ENCODE data around the gene TUBA4B.
A peak's percentile ranks its signal among the peaks of the same experiment; 100 is the strongest.
"Not testable (repeated sequence)": the region's sequence is repeated elsewhere in the genome, so short reads cannot be mapped to it uniquely, and the experiment has no call there.

Gene TUBA4B

DNA sequence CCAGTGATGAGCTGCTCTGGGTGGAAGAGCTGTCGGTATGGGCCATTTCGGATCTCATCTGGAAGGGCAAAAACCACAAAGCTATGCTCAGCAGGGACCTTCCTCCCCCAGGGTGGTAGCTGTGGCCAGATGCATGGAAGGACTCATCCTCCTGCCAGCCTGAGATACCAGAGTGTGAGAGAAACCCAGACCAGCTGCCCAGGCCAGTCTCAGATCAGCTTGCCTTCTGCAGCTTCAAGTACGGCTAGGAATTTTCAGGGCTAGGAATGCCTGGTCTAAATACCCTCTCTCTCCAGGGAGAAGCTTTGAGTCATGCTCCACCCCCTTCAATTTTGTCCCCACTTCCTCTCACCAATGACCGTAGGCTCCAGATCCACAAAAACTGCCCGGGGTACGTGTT lies 1.4 kb upstream of the TUBA4B start:
- TF ChIP-seq, protein P1, sequence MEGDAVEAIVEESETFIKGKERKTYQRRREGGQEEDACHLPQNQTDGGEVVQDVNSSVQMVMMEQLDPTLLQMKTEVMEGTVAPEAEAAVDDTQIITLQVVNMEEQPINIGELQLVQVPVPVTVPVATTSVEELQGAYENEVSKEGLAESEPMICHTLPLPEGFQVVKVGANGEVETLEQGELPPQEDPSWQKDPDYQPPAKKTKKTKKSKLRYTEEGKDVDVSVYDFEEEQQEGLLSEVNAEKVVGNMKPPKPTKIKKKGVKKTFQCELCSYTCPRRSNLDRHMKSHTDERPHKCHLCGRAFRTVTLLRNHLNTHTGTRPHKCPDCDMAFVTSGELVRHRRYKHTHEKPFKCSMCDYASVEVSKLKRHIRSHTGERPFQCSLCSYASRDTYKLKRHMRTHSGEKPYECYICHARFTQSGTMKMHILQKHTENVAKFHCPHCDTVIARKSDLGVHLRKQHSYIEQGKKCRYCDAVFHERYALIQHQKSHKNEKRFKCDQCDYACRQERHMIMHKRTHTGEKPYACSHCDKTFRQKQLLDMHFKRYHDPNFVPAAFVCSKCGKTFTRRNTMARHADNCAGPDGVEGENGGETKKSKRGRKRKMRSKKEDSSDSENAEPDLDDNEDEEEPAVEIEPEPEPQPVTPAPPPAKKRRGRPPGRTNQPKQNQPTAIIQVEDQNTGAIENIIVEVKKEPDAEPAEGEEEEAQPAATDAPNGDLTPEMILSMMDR (IDR thresholded peaks at IDR 0.05; ENCODE audit: low read depth, low read length), result no peak
- no peaks in the 10 kb centered on the region for H3K9me3 ChIP-seq
- DNase-seq, result no peak
- peaks cover 15% of the 10 kb centered on the region for H3K4me1 ChIP-seq
- H3K4me3 ChIP-seq (ENCODE audit: low read depth, low read length), result no peak overlapping the region
- no peaks in the 10 kb centered on the region for H3K36me3 ChIP-seq
- peaks cover 48% of the 10 kb centered on the region for H3K27me3 ChIP-seq

DNA sequence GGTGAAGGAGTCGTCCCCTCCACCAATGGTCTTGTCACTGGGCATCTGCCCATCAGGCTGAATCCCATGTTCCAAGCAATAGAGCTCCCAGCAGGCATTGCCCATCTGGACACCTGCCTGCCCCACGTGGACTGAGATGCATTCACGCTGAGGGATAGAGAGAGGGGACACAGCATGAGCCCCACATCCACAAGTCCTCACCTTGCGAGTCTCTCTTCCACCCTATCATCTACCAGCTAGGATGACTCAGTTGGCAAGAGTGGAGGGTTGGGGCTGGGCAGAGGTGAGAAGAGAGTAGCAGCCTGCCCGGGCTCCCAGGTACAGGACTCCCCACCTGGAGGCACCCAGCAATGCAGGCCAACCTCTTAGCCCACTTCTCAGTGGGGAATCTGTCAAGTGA lies 959 bp upstream of the TUBA4B start:
- Histone ChIP-seq H3K36me3 (no peaks in the 10 kb centered on the region), H3K9me3 (no peaks in the 10 kb centered on the region), H3K27me3 (peaks cover 48% of the 10 kb centered on the region), H3K4me1 (peaks cover 15% of the 10 kb centered on the region), H3K4me3 (ENCODE audit: low read depth, low read length) (no peak overlapping the region)
- TF ChIP-seq, protein P1 (IDR thresholded peaks at IDR 0.05; ENCODE audit: low read depth, low read length), result no peak
- no peak for DNase-seq

DNA sequence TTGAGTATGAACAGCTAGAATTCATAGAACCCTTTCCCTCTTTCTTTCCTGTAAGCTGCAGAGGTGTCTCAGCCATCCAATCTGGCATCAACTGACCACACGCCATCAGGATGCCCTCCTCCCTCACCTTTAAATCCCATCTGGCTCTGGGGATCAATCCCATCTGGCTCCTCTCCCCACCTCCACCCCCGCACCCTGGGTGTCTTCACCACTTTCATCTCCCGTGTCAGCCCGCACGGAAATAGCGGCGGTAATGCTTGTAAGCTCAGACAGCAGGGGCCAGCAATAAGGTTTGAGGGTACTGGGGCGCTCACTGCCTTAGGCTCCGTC lies 508 bp upstream of the TUBA4B start:
- Histone ChIP-seq H3K27me3 (peaks cover 48% of the 10 kb centered on the region), H3K4me3 (ENCODE audit: low read depth, low read length) (peak overlapping the region; percentile 60; the same call in 1 of the 2 replicates), H3K4me1 (peaks cover 15% of the 10 kb centered on the region), H3K36me3 (no peaks in the 10 kb centered on the region), H3K9me3 (no peaks in the 10 kb centered on the region)
- TF ChIP-seq, protein P1 (IDR thresholded peaks at IDR 0.05; ENCODE audit: low read depth, low read length), result no peak
- DNase-seq, result no peak

DNA sequence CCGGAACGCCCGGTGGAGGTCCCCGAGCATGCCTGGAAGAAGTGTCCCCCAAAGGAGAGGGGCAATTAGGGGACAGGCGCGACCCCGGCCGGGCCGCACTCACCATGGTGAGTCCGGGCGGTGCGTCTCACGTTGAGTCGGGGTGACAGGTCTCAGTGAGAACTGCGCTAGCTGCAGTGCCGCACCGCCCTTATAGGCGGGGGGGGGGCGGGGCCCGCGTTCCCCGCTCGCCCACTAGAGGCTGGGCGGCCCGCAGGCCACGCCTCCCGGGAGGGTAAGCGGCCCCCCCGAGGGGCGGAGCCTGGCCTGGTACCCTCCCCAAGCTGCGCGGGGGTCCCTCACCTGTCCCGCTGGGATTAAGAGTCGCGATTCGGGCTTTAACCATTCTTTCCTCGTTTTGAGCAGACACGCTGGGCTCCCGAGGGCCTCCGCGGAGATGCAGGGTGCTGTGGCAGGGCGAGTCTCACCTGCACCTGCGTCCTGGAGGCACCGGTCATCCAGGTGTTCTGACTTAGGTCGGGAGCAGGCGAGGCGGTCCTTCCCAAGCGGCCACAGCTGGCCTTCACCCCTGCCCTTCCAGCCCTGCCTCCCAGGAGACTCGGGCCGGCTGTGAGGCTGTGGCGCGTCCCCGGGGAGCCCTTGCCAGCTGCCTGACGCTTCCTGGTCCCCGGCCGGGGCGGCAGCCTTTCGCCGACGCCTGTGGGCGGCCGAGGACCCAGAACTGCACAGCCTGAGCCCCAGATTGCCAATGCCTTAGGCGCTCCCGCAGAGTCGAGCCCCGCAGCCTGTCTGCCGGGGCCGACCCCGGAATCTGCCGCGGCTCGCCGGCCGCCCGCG lies 928 bp downstream of the TUBA4B start, which contains the start of gene TUBA4A:
TSS of gene TUBA4A (minus strand) at position 166 of the 837 bp plus-strand sequence. CDS start at position 106, 60 bp downstream.
- DNase-seq, result peak; percentile 77
- TF ChIP-seq, protein P1 (IDR thresholded peaks at IDR 0.05; ENCODE audit: low read depth, low read length), result no peak
- Histone ChIP-seq H3K36me3 (no peaks in the 10 kb centered on the region), H3K4me3 (ENCODE audit: low read depth, low read length) (peak within 1 kb of the TSS; percentile 60), H3K27me3 (peaks cover 48% of the 10 kb centered on the region), H3K4me1 (peaks cover 14% of the 10 kb centered on the region), H3K9me3 (no peaks in the 10 kb centered on the region)

DNA sequence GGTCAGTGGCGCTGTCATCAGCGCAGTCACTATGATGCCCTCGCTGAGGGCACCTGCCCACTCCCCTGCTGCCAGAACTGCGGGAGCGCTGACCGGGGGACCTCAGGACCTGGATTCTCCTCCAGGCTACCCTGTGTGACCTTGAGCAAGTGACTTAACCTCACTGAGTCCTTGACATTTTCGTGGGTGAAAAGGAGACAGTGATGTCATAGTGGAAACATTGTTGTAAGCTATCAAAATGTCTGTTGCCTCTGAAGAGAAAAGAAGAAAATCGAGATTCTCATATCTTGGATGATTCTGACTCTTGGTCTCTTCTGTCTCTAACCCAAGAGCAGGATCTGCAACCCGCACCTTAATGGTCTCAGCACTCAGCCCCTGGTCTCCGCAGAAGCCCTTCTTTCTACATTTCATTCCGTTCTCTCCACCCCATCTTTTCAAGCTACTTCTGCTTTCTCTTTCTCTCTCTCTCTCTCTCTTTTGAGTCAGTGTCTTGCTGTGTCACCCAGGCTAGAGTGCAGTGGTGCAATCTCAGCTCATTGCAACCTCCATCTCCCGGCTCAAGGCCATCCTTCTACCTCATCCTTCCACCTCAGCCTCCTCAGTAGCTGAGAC lies 1.7 kb downstream of the TUBA4B start:
- Histone ChIP-seq H3K36me3 (no peaks in the 10 kb centered on the region), H3K27me3 (peaks cover 48% of the 10 kb centered on the region)
- TF ChIP-seq, protein P1 (IDR thresholded peaks at IDR 0.05; ENCODE audit: low read depth, low read length), result no peak

DNA sequence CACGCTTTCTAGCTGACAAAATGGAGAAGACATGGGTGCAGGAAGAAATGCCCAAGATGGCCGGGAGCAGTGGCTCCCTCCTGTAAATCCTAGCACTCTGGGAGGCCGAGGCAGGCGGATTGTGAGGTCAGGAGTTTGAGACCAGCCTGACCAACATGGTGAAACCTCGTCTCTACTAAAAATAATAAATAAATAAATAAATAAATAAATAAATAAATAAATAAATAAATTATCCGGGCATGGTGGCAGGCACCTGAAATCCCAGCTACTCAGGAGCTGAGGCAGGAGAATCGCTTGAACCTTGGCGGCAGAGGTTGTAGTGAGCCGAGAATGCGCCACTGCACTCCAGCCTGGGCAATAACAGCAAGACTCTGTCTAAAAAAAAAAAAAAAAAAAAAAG lies 5.9 kb downstream of the TUBA4B start:
- peaks cover 26% of the 10 kb centered on the region for H3K27me3 ChIP-seq
- H3K4me3 ChIP-seq (ENCODE audit: low read depth, low read length); H3K36me3 ChIP-seq: not testable (repeated sequence)

More for the DNA sequence above, 1.7 kb downstream of the TUBA4B start:
- Histone ChIP-seq H3K4me3 (ENCODE audit: low read depth, low read length) (peak overlapping the region; percentile 60), H3K4me1 (peaks cover 6% of the 10 kb centered on the region), H3K9me3 (no peaks in the 10 kb centered on the region)
- DNase-seq, result no peak

More for the DNA sequence above, 5.9 kb downstream of the TUBA4B start:
- not testable (repeated sequence) for H3K9me3 ChIP-seq, H3K4me1 ChIP-seq, DNase-seq
